ENCODE data around the gene GALNT9.

- no peak for TF ChIP-seq CTCF (IDR thresholded peaks at IDR 0.05)
- no peak for TF ChIP-seq POLR2A (IDR thresholded peaks at IDR 0.05)
- TF ChIP-seq POLR2AphosphoS5 (IDR thresholded peaks at IDR 0.05): no peak
Observed at GRCh38 chr12:132169376-132169775, 160.0 kb downstream of the GALNT9 start.

Measured in prostate gland (tissue), 2 donors.